Activated CD4-positive, alpha-beta T cell treated with anti-CD3 and anti-CD28 coated beads, Interleukin-2, amount 50 U/mL, for 4 hours (primary cell): ENCODE measurements around the gene ELF2.
"Not testable (repeated sequence)": the region's sequence is repeated elsewhere in the genome, so short reads cannot be mapped to it uniquely, and the experiment has no call there.

Source experiments
- DNase-seq, 2 experiments: peaks; one replicate each; pipeline ENCODE4 v3.0.0-alpha.2; 2020

ELF2 gene

GRCh38 chr4:139184129-139184528, 7.1 kb upstream of the ELF2 start:
- DNase-seq, result no peak

GRCh38 chr4:139177869-139178619, 1.0 kb upstream of the ELF2 start:
- DNase-seq, result peak; percentile 88 to 90

- peak; percentile 58 to 63 for DNase-seq
Observed at GRCh38 chr4:139176302-139177048, 543 bp downstream of the ELF2 start.

GRCh38 chr4:139175646-139176301, 1.2 kb downstream of the ELF2 start:
- DNase-seq, result no peak

GRCh38 chr4:139171876-139172691, 4.9 kb downstream of the ELF2 start:
- no peak for DNase-seq

GRCh38 chr4:139170932-139171331, 6.1 kb downstream of the ELF2 start:
- no peak for DNase-seq

- no peak for DNase-seq
Observed at GRCh38 chr4:139167774-139168444, 9.1 kb downstream of the ELF2 start.

- no peak for DNase-seq
Observed at GRCh38 chr4:139164731-139165130, 12.3 kb downstream of the ELF2 start.

GRCh38 chr4:139163806-139164206, 13.2 kb downstream of the ELF2 start:
- DNase-seq, result no peak

- DNase-seq, result not testable (repeated sequence)
Observed at GRCh38 chr4:139157977-139158376, 19.0 kb downstream of the ELF2 start.

GRCh38 chr4:139154952-139155557, 22.0 kb downstream of the ELF2 start:
- no peak for DNase-seq

- DNase-seq, result no peak
Observed at GRCh38 chr4:139154538-139154937, 22.5 kb downstream of the ELF2 start.

GRCh38 chr4:139154134-139154421, 22.9 kb downstream of the ELF2 start:
- no peak for DNase-seq

GRCh38 chr4:139153411-139154133, 23.4 kb downstream of the ELF2 start:
- DNase-seq, result no peak

- no peak for DNase-seq
Observed at GRCh38 chr4:139152249-139152648, 24.8 kb downstream of the ELF2 start.

- DNase-seq, result no peak
Observed at GRCh38 chr4:139146926-139147629, 29.9 kb downstream of the ELF2 start.

GRCh38 chr4:139145552-139145932, 31.5 kb downstream of the ELF2 start:
- DNase-seq, result no peak

GRCh38 chr4:139144911-139145551, 32.0 kb downstream of the ELF2 start:
- no peak for DNase-seq

GRCh38 chr4:139144161-139144859, 32.7 kb downstream of the ELF2 start:
- no peak for DNase-seq

GRCh38 chr4:139142980-139143379, 34.0 kb downstream of the ELF2 start:
- no peak for DNase-seq
